ENCODE data around the gene GNLY. TPM values are rescaled to one million over a fixed set of nuclear protein-coding genes. Genes with fewer than 3 reads are reported as not detected.

The GNLY gene
- total and polyA plus RNA-seq, 2 experiments from 2014 or later, result not detected

DNA sequence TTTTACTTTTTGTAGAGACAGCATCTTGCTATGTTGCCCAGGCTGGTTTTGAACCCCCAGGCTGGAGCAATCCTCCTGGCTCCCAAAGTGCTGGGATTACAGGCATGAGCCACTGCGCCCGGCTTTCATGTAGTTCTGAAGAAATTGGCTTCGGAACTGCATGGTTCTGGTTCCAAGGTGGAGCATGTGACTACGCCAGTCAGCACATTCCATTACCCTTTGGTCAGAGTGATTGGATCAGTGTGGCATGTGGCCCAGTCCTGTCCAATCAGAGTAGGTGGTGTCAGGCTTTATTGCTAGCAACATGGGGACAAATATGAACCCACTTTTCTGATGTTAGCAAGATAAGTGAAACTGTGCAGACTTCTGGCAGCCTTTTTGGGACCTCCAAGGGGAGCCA, 43.3 kb downstream of the GNLY start:
- TF ChIP-seq EZH2phosphoT487 (IDR thresholded peaks at IDR 0.05; ENCODE audit: low read depth, severe bottlenecking, unreplicated experiment) (no peak), EZH2 (IDR thresholded peaks at IDR 0.05; ENCODE audit: borderline replicate concordance) (no peak)
- TF ChIP-seq, protein P1, sequence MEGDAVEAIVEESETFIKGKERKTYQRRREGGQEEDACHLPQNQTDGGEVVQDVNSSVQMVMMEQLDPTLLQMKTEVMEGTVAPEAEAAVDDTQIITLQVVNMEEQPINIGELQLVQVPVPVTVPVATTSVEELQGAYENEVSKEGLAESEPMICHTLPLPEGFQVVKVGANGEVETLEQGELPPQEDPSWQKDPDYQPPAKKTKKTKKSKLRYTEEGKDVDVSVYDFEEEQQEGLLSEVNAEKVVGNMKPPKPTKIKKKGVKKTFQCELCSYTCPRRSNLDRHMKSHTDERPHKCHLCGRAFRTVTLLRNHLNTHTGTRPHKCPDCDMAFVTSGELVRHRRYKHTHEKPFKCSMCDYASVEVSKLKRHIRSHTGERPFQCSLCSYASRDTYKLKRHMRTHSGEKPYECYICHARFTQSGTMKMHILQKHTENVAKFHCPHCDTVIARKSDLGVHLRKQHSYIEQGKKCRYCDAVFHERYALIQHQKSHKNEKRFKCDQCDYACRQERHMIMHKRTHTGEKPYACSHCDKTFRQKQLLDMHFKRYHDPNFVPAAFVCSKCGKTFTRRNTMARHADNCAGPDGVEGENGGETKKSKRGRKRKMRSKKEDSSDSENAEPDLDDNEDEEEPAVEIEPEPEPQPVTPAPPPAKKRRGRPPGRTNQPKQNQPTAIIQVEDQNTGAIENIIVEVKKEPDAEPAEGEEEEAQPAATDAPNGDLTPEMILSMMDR (IDR thresholded peaks at IDR 0.05; ENCODE audit: poor library complexity), result no peak
- H3K4me1 ChIP-seq (ENCODE audit: insufficient read depth), result peaks cover 8% of the 10 kb centered on the region
- WGBS (ENCODE audit: low lambda C conversion rate, missing lambda C conversion rate), result 86% methylated on average over 4 of the region's 4 CpGs
- DNase-seq (ENCODE audit: low spot score), result peak; percentile 58
- no peak overlapping the region for H3K4me3 ChIP-seq
- H4K20me1 ChIP-seq (ENCODE audit: insufficient read depth, poor library complexity, severe bottlenecking), result no peaks in the 10 kb centered on the region
- H3K27ac ChIP-seq, result peak overlapping the region; percentile 54
- no peak overlapping the region for H3K4me2 ChIP-seq
- no peaks in the 10 kb centered on the region for H3K27me3 ChIP-seq
- H3K79me2 ChIP-seq, result no peaks in the 10 kb centered on the region
- H2AFZ ChIP-seq, result no peak overlapping the region
- H3K9me2 ChIP-seq (replicated peaks; ENCODE audit: insufficient read depth), result no peaks in the 10 kb centered on the region
- no peaks in the 10 kb centered on the region for H3K36me3 ChIP-seq (replicated peaks; ENCODE audit: insufficient read depth, low read depth)
- no peaks in the 10 kb centered on the region for H3K9me3 ChIP-seq (ENCODE audit: low read depth)

DNA sequence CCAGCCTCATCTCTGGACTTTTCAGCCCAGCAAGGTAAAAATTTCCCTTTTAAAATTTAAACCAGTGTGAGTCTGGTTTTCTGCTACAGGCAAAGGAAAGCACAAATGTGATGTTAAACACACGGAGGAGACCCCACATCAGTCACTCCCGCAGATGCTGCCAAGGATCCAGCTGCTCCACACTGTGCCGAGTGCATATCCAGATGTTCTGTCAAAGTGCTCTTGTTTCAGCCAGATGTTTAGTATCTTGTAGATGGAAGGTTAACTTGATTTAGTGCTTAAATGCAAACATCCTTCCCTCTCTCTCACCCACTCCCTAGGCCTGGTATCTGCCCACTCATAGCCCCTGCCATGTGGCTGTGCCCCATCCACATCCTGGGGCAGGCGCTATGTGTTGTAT, 43.8 kb downstream of the GNLY start:
- Histone ChIP-seq H3K27me3 (no peaks in the 10 kb centered on the region), H3K4me1 (ENCODE audit: insufficient read depth) (peaks cover 12% of the 10 kb centered on the region), H3K79me2 (no peaks in the 10 kb centered on the region), H3K27ac (peak overlapping the region; percentile 63), H4K20me1 (ENCODE audit: insufficient read depth, poor library complexity, severe bottlenecking) (no peaks in the 10 kb centered on the region), H3K9me2 (replicated peaks; ENCODE audit: insufficient read depth) (no peaks in the 10 kb centered on the region), H2AFZ (no peak overlapping the region), H3K36me3 (replicated peaks; ENCODE audit: insufficient read depth, low read depth) (no peaks in the 10 kb centered on the region), H3K4me2 (no peak overlapping the region), H3K9me3 (ENCODE audit: low read depth) (no peaks in the 10 kb centered on the region), H3K4me3 (no peak overlapping the region)
- DNase-seq (ENCODE audit: low spot score), result no peak
- TF ChIP-seq, protein P1 (IDR thresholded peaks at IDR 0.05; ENCODE audit: poor library complexity), result no peak
- TF ChIP-seq EZH2phosphoT487 (IDR thresholded peaks at IDR 0.05; ENCODE audit: low read depth, severe bottlenecking, unreplicated experiment), result no peak
- TF ChIP-seq EZH2 (IDR thresholded peaks at IDR 0.05; ENCODE audit: borderline replicate concordance), result no peak
- 58% methylated on average over 4 of the region's 4 CpGs for WGBS (ENCODE audit: low lambda C conversion rate, missing lambda C conversion rate)

GRCh38 chr2:85740193-85740592, 46.0 kb downstream of the GNLY start:
- no peak for DNase-seq (ENCODE audit: low spot score)
- H4K20me1 ChIP-seq (ENCODE audit: insufficient read depth, poor library complexity, severe bottlenecking), result no peaks in the 10 kb centered on the region
- WGBS (ENCODE audit: low lambda C conversion rate, missing lambda C conversion rate), result 93% methylated on average over 4 of the region's 4 CpGs
- H3K27ac ChIP-seq, result no peak overlapping the region
- H3K36me3 ChIP-seq (replicated peaks; ENCODE audit: insufficient read depth, low read depth), result no peaks in the 10 kb centered on the region
- no peaks in the 10 kb centered on the region for H3K9me3 ChIP-seq (ENCODE audit: low read depth)
- H3K27me3 ChIP-seq, result peaks cover under 1% of the 10 kb centered on the region
- TF ChIP-seq, protein P1 (IDR thresholded peaks at IDR 0.05; ENCODE audit: poor library complexity), result no peak
- no peak for TF ChIP-seq EZH2 (IDR thresholded peaks at IDR 0.05; ENCODE audit: borderline replicate concordance)
- TF ChIP-seq EZH2phosphoT487 (IDR thresholded peaks at IDR 0.05; ENCODE audit: low read depth, severe bottlenecking, unreplicated experiment), result no peak
- H2AFZ ChIP-seq, result no peak overlapping the region
- no peak overlapping the region for H3K4me3 ChIP-seq
- peaks cover 32% of the 10 kb centered on the region for H3K4me1 ChIP-seq (ENCODE audit: insufficient read depth)
- H3K4me2 ChIP-seq, result no peak overlapping the region
- no peaks in the 10 kb centered on the region for H3K79me2 ChIP-seq
- H3K9me2 ChIP-seq (replicated peaks; ENCODE audit: insufficient read depth), result no peaks in the 10 kb centered on the region

All from hepatocyte (in vitro differentiated cells).